ENCODE results near the gene FOXN3.

The FOXN3 gene

GRCh38 chr14:89167705-89168104, 249.3 kb downstream of the FOXN3 start:
- H3K9ac ChIP-seq (ENCODE audit: insufficient read length): no peak overlapping the region
- no peaks in the 10 kb centered on the region for H3K36me3 ChIP-seq (ENCODE audit: insufficient read depth, low read length)
- H3K4me3 ChIP-seq: no peak overlapping the region
- TF ChIP-seq FOXP2 (optimal IDR thresholded peaks at IDR 0.05; ENCODE audit: control extremely low read depth, extremely low read length, insufficient read depth) (no peak), POLR2AphosphoS5 (IDR thresholded peaks at IDR 0.05; ENCODE audit: borderline replicate concordance, low read depth, low read length) (no peak), EZH2 (IDR thresholded peaks at IDR 0.05) (no peak)
- no peak for DNase-seq (ENCODE audit: low read depth, low spot score)
- 0 out of 2 replicates have a peak, but pooled peaks cover 3% of the 10 kb centered on the region for H3K9me3 ChIP-seq (ENCODE audit: low read depth, low read length)
- H3K27ac ChIP-seq: no peak overlapping the region

GRCh38 chr14:89166633-89167032, 250.4 kb downstream of the FOXN3 start:
- Histone ChIP-seq H3K9ac (ENCODE audit: insufficient read length) (no peak overlapping the region), H3K36me3 (ENCODE audit: insufficient read depth, low read length) (no peaks in the 10 kb centered on the region), H3K27ac (no peak overlapping the region), H3K9me3 (ENCODE audit: low read depth, low read length) (0 out of 2 replicates have a peak, but pooled peaks cover under 1% of the 10 kb centered on the region), H3K4me3 (no peak overlapping the region)
- TF ChIP-seq POLR2AphosphoS5 (IDR thresholded peaks at IDR 0.05; ENCODE audit: borderline replicate concordance, low read depth, low read length): no peak
- no peak for TF ChIP-seq EZH2 (IDR thresholded peaks at IDR 0.05)
- no peak for TF ChIP-seq FOXP2 (optimal IDR thresholded peaks at IDR 0.05; ENCODE audit: control extremely low read depth, extremely low read length, insufficient read depth)
- DNase-seq (ENCODE audit: low read depth, low spot score): no peak

- no peak overlapping the region for H3K4me3 ChIP-seq
- 0 out of 2 replicates have a peak, but pooled peaks cover 3% of the 10 kb centered on the region for H3K36me3 ChIP-seq (ENCODE audit: insufficient read depth, low read length)
- no peak overlapping the region for H3K9ac ChIP-seq (ENCODE audit: insufficient read length)
- DNase-seq (ENCODE audit: low read depth, low spot score): no peak
- H3K27ac ChIP-seq: no peak overlapping the region
- H3K9me3 ChIP-seq (ENCODE audit: low read depth, low read length): no peaks in the 10 kb centered on the region
- TF ChIP-seq POLR2AphosphoS5 (IDR thresholded peaks at IDR 0.05; ENCODE audit: borderline replicate concordance, low read depth, low read length): no peak
- no peak for TF ChIP-seq FOXP2 (optimal IDR thresholded peaks at IDR 0.05; ENCODE audit: control extremely low read depth, extremely low read length, insufficient read depth)
- TF ChIP-seq EZH2 (IDR thresholded peaks at IDR 0.05): no peak
These were observed 251.5 kb downstream of the FOXN3 start for GRCh38 chr14:89165189-89166181.

- Histone ChIP-seq H3K9ac (ENCODE audit: insufficient read length) (no peak overlapping the region), H3K27ac (no peak overlapping the region), H3K4me3 (no peak overlapping the region)
These were observed 252.6 kb downstream of the FOXN3 start for GRCh38 chr14:89164168-89165073.

GRCh38 chr14:89163031-89163636, 253.9 kb downstream of the FOXN3 start:
- Histone ChIP-seq H3K9ac (ENCODE audit: insufficient read length) (no peak overlapping the region), H3K36me3 (ENCODE audit: insufficient read depth, low read length) (0 out of 2 replicates have a peak, but pooled peaks cover 3% of the 10 kb centered on the region), H3K9me3 (ENCODE audit: low read depth, low read length) (no peaks in the 10 kb centered on the region), H3K27ac (no peak overlapping the region), H3K4me3 (no peak overlapping the region)
- no peak for TF ChIP-seq EZH2 (IDR thresholded peaks at IDR 0.05)
- TF ChIP-seq POLR2AphosphoS5 (IDR thresholded peaks at IDR 0.05; ENCODE audit: borderline replicate concordance, low read depth, low read length): no peak
- TF ChIP-seq FOXP2 (optimal IDR thresholded peaks at IDR 0.05; ENCODE audit: control extremely low read depth, extremely low read length, insufficient read depth): no peak
- no peak for DNase-seq (ENCODE audit: low read depth, low spot score)

More at GRCh38 chr14:89164168-89165073, 252.6 kb downstream of the FOXN3 start:
- Histone ChIP-seq H3K36me3 (ENCODE audit: insufficient read depth, low read length) (0 out of 2 replicates have a peak, but pooled peaks cover 3% of the 10 kb centered on the region), H3K9me3 (ENCODE audit: low read depth, low read length) (no peaks in the 10 kb centered on the region)
- DNase-seq (ENCODE audit: low read depth, low spot score): no peak
- TF ChIP-seq POLR2AphosphoS5 (IDR thresholded peaks at IDR 0.05; ENCODE audit: borderline replicate concordance, low read depth, low read length) (no peak), EZH2 (IDR thresholded peaks at IDR 0.05) (no peak), FOXP2 (optimal IDR thresholded peaks at IDR 0.05; ENCODE audit: control extremely low read depth, extremely low read length, insufficient read depth) (no peak)

- DNase-seq (ENCODE audit: low read depth, low spot score): no peak
- H3K36me3 ChIP-seq (ENCODE audit: insufficient read depth, low read length): 0 out of 2 replicates have a peak, but pooled peaks cover 3% of the 10 kb centered on the region
- TF ChIP-seq POLR2AphosphoS5 (IDR thresholded peaks at IDR 0.05; ENCODE audit: borderline replicate concordance, low read depth, low read length) (no peak), EZH2 (IDR thresholded peaks at IDR 0.05) (no peak), FOXP2 (optimal IDR thresholded peaks at IDR 0.05; ENCODE audit: control extremely low read depth, extremely low read length, insufficient read depth) (no peak)
- H3K9me3 ChIP-seq (ENCODE audit: low read depth, low read length): no peaks in the 10 kb centered on the region
- H3K27ac ChIP-seq: no peak overlapping the region
- H3K9ac ChIP-seq (ENCODE audit: insufficient read length): no peak overlapping the region
- no peak overlapping the region for H3K4me3 ChIP-seq
These were observed 254.4 kb downstream of the FOXN3 start for GRCh38 chr14:89162586-89162985.

- no peak overlapping the region for H3K9ac ChIP-seq (ENCODE audit: insufficient read length)
- no peak overlapping the region for H3K4me3 ChIP-seq
- H3K36me3 ChIP-seq (ENCODE audit: insufficient read depth, low read length): 0 out of 2 replicates have a peak, but pooled peaks cover 3% of the 10 kb centered on the region
- no peaks in the 10 kb centered on the region for H3K9me3 ChIP-seq (ENCODE audit: low read depth, low read length)
- TF ChIP-seq POLR2AphosphoS5 (IDR thresholded peaks at IDR 0.05; ENCODE audit: borderline replicate concordance, low read depth, low read length): no peak
- no peak for TF ChIP-seq FOXP2 (optimal IDR thresholded peaks at IDR 0.05; ENCODE audit: control extremely low read depth, extremely low read length, insufficient read depth)
- TF ChIP-seq EZH2 (IDR thresholded peaks at IDR 0.05): no peak
- no peak overlapping the region for H3K27ac ChIP-seq
- no peak for DNase-seq (ENCODE audit: low read depth, low spot score)
These were observed 256.6 kb downstream of the FOXN3 start for GRCh38 chr14:89160437-89160836.

Data from SK-N-MC (cell line).